GM12874 (cell line): ENCODE data around the gene S100Z.

Experiments used
- TF ChIP-seq, protein P1 (sequence below): IDR thresholded peaks from 2 replicates; pipeline ENCODE4 v1.5.1; 2011; ENCODE audit warnings: low read depth, mild to moderate bottlenecking, control low read depth, low read length, moderate library complexity; ENCODE audit not compliant: insufficient read depth

Gene S100Z

DNA sequence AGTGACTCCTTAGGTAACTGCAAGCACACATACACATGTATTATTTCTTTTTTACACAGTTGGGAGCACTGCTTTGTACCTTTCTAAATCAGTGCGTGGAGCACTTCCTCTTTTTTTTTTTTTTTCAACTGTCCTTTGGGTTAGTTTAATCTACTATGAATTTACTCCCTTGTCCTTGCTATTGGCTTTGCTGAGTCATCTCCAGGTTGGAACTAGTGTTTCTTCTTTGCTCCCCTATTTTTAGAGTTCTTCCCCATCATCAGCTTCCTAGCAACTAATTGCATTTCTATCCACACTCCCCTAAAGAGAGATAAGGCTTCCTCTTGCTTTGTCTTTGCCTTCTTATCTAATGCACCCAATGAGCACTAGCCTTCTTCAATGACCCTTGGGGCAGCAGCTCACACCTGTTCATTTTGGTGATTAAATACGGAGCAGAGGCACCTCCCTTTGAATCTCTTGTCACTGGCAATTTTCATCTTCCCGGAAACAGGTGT, 24.3 kb downstream of the S100Z start:
- TF ChIP-seq, protein P1, sequence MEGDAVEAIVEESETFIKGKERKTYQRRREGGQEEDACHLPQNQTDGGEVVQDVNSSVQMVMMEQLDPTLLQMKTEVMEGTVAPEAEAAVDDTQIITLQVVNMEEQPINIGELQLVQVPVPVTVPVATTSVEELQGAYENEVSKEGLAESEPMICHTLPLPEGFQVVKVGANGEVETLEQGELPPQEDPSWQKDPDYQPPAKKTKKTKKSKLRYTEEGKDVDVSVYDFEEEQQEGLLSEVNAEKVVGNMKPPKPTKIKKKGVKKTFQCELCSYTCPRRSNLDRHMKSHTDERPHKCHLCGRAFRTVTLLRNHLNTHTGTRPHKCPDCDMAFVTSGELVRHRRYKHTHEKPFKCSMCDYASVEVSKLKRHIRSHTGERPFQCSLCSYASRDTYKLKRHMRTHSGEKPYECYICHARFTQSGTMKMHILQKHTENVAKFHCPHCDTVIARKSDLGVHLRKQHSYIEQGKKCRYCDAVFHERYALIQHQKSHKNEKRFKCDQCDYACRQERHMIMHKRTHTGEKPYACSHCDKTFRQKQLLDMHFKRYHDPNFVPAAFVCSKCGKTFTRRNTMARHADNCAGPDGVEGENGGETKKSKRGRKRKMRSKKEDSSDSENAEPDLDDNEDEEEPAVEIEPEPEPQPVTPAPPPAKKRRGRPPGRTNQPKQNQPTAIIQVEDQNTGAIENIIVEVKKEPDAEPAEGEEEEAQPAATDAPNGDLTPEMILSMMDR, result no peak

- TF ChIP-seq, protein P1, result no peak
Observed at GRCh38 chr5:76888733-76889300, 39.0 kb downstream of the S100Z start.

DNA sequence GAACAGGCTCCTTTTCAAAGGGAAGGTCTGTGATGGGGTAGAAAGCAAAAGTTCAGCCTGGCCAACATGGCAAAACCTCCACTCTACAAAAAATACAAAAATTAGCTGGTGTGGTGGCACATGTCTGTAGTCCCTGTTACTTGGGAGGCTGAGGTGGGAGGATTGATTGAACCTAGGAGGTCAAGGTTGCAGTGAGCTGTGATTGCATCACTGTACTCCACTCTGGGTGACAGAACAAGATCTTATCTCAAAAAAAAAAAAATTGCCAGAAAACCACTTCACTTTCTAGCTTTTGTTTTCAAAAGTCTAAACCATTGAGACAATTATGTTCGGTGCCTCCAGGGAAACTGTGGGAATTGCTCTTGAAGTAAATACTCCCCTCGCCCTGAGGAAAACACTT, 43.5 kb downstream of the S100Z start:
- TF ChIP-seq, protein P1, result no peak

GRCh38 chr5:76896196-76896595, 46.4 kb downstream of the S100Z start:
- TF ChIP-seq, protein P1, result no peak

- TF ChIP-seq, protein P1, result no peak
Observed at GRCh38 chr5:76901522-76901921, 51.7 kb downstream of the S100Z start.

- TF ChIP-seq, protein P1, result no peak
Observed at GRCh38 chr5:76908166-76908565, 58.4 kb downstream of the S100Z start.

DNA sequence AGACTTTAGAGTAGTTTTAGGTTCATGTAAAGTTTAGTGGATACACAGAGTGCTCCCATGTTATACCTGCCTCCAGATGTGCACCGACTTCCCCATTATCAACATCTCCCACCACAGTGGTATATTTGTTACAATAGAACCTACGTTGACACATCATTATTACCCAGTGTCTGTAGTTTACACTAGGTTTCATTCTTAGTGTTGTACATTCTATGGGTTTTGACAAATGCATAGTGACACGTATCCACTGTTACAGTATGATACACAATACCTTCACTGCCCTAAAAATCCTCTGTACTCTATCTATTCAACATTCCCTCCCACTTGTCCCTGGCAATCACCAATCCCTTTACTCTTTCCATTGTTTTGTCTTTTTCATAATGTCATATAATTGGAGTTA, 68.7 kb downstream of the S100Z start:
- TF ChIP-seq, protein P1, result no peak
